K562 (cell line): ENCODE results near the gene SDR42E2. TPM values are rescaled to one million over a fixed set of nuclear protein-coding genes. Genes with fewer than 3 reads are reported as not detected.
A peak's percentile ranks its signal among the peaks of the same experiment; 100 is the strongest.

Source experiments
- DACH1 ChIP-seq: fragments of 450-650 bp; IDR thresholded peaks from 2 replicates; pipeline ENCODE4 v1.6.1; 2018; ENCODE audit not compliant: partially characterized antibody
- DNMT1 ChIP-seq: fragments of 450-650 bp; IDR thresholded peaks from 2 replicates; pipeline ENCODE4 v1.6.1; 2016; ENCODE audit warnings: antibody characterized with exemption, mild to moderate bottlenecking
- SMAD3 ChIP-seq: fragments of 450-650 bp; formaldehyde crosslinking; conservative IDR thresholded peaks from 2 replicates; pipeline ENCODE4 v1.4.0; 2020; ENCODE audit warnings: mild to moderate bottlenecking
- SREBF1 ChIP-seq: fragments of 150-350 bp; IDR thresholded peaks from 2 replicates; pipeline ENCODE4 v1.6.1; 2014; ENCODE audit warnings: antibody characterized with exemption, low read depth, low read length, borderline replicate concordance
- TBL1XR1 ChIP-seq, 2 experiments: IDR thresholded peaks; 2 replicates each; pipeline ENCODE4 v1.6.1; 2012; ENCODE audit warnings: improper control_type of control experiment in 2 of 2, low read length in 2 of 2, mild to moderate bottlenecking in 1 of 2
- U2AF1 ChIP-seq: fragments of 200-400 bp; formaldehyde crosslinking; optimal IDR thresholded peaks from 2 replicates; pipeline ENCODE3; 2017; ENCODE audit warnings: mild to moderate bottlenecking, low read depth, low read length, moderate library complexity
- XRCC4 ChIP-seq: IDR thresholded peaks from one replicate; pipeline ENCODE4 v1.6.1; 2011; ENCODE audit not compliant: insufficient read depth, insufficient read length; ENCODE audit errors: extremely low read depth
- YY1 ChIP-seq, 3 experiments: IDR thresholded peaks; 2 replicates each; pipeline ENCODE4 v1.6.1; 2011; ENCODE audit warnings: low read length in 2 of 3, mild to moderate bottlenecking in 2 of 3, moderate library complexity in 2 of 3, borderline replicate concordance in 1 of 3, control low read depth in 1 of 3, low read depth in 1 of 3; ENCODE audit not compliant: insufficient read depth in 3 of 3, insufficient replicate concordance in 2 of 3, control insufficient read depth in 1 of 3, insufficient read length in 1 of 3; ENCODE audit errors: extremely low read depth in 1 of 3
- ZEB2 ChIP-seq: fragments of 450-650 bp; IDR thresholded peaks from 2 replicates; pipeline ENCODE4 v1.6.1; 2016
- ZNF282 ChIP-seq: sonication (generic); formaldehyde crosslinking; IDR thresholded peaks from 2 replicates; pipeline ENCODE4 v1.8.1; 2023; ENCODE audit warnings: missing genetic modification reagents
- ZNF408 ChIP-seq: fragments of 250-450 bp; sonication (Bioruptor Pico); IDR thresholded peaks from 2 replicates; pipeline ENCODE4 v1.4.0; 2020; ENCODE audit warnings: low read depth, mild to moderate bottlenecking, moderate library complexity
- polyA plus RNA-seq, 8 experiments: library from polyadenylated mRNA; depleted of rRNA in 4 of 8; stranded (reverse) in 5 of 8; unstranded in 3 of 8; fragments of >200 nt; fragmentation: Nextera tagmentation in 2 of 8; fragmentation: Illumina TruSeq in 1 of 8; extraction: Ambion mirVana in 2 of 8; extraction: Trizol in 1 of 8; gene quantifications; 2 replicates each; pipeline versions ENCODE4 v1.2.1 to v1.2.3, GENCODE V29; 2011 to 2014; ENCODE audit warnings: inconsistent platforms in 1 of 8, missing spikeins in 1 of 8
- total RNA-seq, 7 experiments: library from RNA; depleted of rRNA in 6 of 7; stranded (reverse); fragments of >200 nt in 6 of 7; fragmentation: Illumina TruSeq in 2 of 7; extraction: Trizol in 2 of 7; gene quantifications; 2 replicates each; pipeline versions ENCODE4 v1.2.1 to v1.2.3, GENCODE V29; 2011 to 2021; ENCODE audit warnings: low replicate concordance in 1 of 7
- TF ChIP-seq, protein P1 (sequence below): fragments of 450-650 bp; IDR thresholded peaks from 2 replicates; pipeline ENCODE4 v1.6.1; 2016; ENCODE audit warnings: mild to moderate bottlenecking
- TF ChIP-seq, protein P2 (sequence below): fragments of 250-450 bp; sonication (Bioruptor Pico); IDR thresholded peaks from 2 replicates; pipeline ENCODE4 v1.9.0; 2021; ENCODE audit warnings: mild to moderate bottlenecking, inconsistent platforms
- TF ChIP-seq, protein P3 (sequence below): fragments of 250-450 bp; sonication (Bioruptor Pico); IDR thresholded peaks from 2 replicates; pipeline ENCODE4 v1.5.1; 2021; ENCODE audit warnings: mild to moderate bottlenecking
- TF ChIP-seq, protein P4 (sequence below): sonication (generic); formaldehyde crosslinking; IDR thresholded peaks from 2 replicates; pipeline ENCODE4 v1.8.1; 2023; ENCODE audit warnings: mild to moderate bottlenecking, missing genetic modification reagents
- TF ChIP-seq, protein P5 (sequence below), 2 experiments: fragments of 250-450 bp in 1 of 2; fragments of 450-650 bp in 1 of 2; sonication (Bioruptor Pico) in 1 of 2; IDR thresholded peaks; 2 replicates each; pipeline versions ENCODE4 v1.6.1 to v1.8.0; 2016 to 2021; ENCODE audit warnings: mild to moderate bottlenecking in 2 of 2, moderate library complexity in 2 of 2, missing compliant biosample characterization in 1 of 2, missing genetic modification characterization in 1 of 2

The SDR42E2 gene
- total and polyA plus RNA-seq, 9 of the 15 experiments (the other 6 are each of a cell fraction or from before 2014, with no cell fraction given), result 0.03 to 0.07 (median 0.04) TPM; not detected in 4

DNA sequence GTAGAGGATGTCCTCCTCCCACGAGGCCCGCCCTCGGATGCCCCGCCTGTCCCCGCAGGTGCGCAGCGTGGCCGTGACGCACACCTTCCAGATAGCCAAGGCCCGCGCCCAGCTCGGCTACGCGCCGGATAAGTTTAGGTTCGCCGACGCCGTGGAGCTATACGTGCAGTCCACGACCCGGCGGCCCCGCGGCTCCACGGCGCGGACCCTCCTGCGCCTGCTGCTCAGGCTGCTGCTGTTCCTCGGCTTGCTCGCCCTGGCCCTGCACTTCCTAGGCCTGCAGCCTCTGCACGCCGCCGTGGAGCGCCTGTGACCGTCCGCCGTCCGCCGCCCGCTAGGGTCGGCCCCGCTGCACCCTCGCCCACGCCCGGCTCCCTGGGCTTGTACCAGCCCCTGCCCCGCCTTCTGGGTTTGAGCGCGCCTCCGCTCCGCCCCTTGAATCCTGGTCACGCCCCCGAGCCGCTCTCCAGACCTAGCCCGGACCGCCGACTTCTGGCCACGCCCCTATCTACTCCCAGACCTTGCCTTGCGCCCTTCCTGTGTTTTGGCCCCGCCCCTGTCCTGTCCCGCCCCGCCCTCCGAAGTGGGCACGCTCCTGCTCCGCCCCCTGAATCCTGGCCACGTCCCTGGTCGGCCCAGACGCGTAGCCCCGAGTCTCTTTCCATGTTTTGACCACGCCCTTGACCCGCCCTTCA is 27.9 kb downstream of the SDR42E2 start (continued):
- TF ChIP-seq, protein P1, sequence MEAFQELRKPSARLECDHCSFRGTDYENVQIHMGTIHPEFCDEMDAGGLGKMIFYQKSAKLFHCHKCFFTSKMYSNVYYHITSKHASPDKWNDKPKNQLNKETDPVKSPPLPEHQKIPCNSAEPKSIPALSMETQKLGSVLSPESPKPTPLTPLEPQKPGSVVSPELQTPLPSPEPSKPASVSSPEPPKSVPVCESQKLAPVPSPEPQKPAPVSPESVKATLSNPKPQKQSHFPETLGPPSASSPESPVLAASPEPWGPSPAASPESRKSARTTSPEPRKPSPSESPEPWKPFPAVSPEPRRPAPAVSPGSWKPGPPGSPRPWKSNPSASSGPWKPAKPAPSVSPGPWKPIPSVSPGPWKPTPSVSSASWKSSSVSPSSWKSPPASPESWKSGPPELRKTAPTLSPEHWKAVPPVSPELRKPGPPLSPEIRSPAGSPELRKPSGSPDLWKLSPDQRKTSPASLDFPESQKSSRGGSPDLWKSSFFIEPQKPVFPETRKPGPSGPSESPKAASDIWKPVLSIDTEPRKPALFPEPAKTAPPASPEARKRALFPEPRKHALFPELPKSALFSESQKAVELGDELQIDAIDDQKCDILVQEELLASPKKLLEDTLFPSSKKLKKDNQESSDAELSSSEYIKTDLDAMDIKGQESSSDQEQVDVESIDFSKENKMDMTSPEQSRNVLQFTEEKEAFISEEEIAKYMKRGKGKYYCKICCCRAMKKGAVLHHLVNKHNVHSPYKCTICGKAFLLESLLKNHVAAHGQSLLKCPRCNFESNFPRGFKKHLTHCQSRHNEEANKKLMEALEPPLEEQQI, result no peak
- TF ChIP-seq, protein P2, sequence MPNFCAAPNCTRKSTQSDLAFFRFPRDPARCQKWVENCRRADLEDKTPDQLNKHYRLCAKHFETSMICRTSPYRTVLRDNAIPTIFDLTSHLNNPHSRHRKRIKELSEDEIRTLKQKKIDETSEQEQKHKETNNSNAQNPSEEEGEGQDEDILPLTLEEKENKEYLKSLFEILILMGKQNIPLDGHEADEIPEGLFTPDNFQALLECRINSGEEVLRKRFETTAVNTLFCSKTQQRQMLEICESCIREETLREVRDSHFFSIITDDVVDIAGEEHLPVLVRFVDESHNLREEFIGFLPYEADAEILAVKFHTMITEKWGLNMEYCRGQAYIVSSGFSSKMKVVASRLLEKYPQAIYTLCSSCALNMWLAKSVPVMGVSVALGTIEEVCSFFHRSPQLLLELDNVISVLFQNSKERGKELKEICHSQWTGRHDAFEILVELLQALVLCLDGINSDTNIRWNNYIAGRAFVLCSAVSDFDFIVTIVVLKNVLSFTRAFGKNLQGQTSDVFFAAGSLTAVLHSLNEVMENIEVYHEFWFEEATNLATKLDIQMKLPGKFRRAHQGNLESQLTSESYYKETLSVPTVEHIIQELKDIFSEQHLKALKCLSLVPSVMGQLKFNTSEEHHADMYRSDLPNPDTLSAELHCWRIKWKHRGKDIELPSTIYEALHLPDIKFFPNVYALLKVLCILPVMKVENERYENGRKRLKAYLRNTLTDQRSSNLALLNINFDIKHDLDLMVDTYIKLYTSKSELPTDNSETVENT (CRISPR knock-in tag), result 0 out of 2 replicates have a peak, but pooled peaks have one; percentile 26
- 0 out of 2 replicates have a peak, but pooled peaks have one; percentile 47 for TF ChIP-seq ZEB2
- TF ChIP-seq TBL1XR1 (IDR thresholded peaks at IDR 0.05; ENCODE audit: low read length in 2 of 2), result no peak
- no peak for TF ChIP-seq ZNF408 (CRISPR knock-in tag)
- 0 out of 2 replicates have a peak, but pooled peaks have one; percentile 69 for TF ChIP-seq ZNF282 (CRISPR knock-in tag)
- TF ChIP-seq SREBF1, result no peak
- TF ChIP-seq, protein P3, sequence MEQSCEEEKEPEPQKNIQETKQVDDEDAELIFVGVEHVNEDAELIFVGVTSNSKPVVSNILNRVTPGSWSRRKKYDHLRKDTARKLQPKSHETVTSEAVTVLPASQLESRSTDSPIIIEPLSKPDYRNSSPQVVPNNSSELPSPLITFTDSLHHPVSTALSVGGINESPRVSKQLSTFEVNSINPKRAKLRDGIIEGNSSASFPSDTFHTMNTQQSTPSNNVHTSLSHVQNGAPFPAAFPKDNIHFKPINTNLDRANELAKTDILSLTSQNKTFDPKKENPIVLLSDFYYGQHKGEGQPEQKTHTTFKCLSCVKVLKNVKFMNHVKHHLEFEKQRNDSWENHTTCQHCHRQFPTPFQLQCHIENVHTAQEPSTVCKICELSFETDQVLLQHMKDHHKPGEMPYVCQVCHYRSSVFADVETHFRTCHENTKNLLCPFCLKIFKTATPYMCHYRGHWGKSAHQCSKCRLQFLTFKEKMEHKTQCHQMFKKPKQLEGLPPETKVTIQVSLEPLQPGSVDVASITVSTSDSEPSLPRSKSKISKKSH, result no peak
- peak; percentile 38 for TF ChIP-seq U2AF1
- TF ChIP-seq, protein P4, sequence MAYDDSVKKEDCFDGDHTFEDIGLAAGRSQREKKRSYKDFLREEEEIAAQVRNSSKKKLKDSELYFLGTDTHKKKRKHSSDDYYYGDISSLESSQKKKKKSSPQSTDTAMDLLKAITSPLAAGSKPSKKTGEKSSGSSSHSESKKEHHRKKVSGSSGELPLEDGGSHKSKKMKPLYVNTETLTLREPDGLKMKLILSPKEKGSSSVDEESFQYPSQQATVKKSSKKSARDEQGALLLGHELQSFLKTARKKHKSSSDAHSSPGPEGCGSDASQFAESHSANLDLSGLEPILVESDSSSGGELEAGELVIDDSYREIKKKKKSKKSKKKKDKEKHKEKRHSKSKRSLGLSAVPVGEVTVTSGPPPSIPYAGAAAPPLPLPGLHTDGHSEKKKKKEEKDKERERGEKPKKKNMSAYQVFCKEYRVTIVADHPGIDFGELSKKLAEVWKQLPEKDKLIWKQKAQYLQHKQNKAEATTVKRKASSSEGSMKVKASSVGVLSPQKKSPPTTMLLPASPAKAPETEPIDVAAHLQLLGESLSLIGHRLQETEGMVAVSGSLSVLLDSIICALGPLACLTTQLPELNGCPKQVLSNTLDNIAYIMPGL (CRISPR knock-in tag), result no peak
- TF ChIP-seq XRCC4, result no peak
- TF ChIP-seq DACH1, result no peak
- peak in 1 of 3 experiments; percentile 19 for TF ChIP-seq YY1 (IDR thresholded peaks at IDR 0.05; ENCODE audit: borderline replicate concordance in 1 of 3, control insufficient read depth in 1 of 3, extremely low read depth in 1 of 3, insufficient read depth in 3 of 3, insufficient read length in 1 of 3, insufficient replicate concordance in 2 of 3, low read depth in 1 of 3, low read length in 2 of 3)
- no peak for TF ChIP-seq SMAD3 (CRISPR knock-in tag)
- TF ChIP-seq, protein P5, sequence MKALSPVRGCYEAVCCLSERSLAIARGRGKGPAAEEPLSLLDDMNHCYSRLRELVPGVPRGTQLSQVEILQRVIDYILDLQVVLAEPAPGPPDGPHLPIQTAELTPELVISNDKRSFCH (CRISPR knock-in tag; IDR thresholded peaks at IDR 0.05), result no peak
- TF ChIP-seq, protein P5 (tag; IDR thresholded peaks at IDR 0.05), result peak; percentile 57; the same call in 1 of the 2 replicates
- no peak for TF ChIP-seq DNMT1
